HCT116 (cell line): ENCODE data around the gene PSME3IP1. TPM values are rescaled to one million over a fixed set of nuclear protein-coding genes. Genes with fewer than 3 reads are reported as not detected.
"Not testable (repeated sequence)": the region's sequence is repeated elsewhere in the genome, so short reads cannot be mapped to it uniquely, and the experiment has no call there.

Experiments
- ATAC-seq: fragments of 200-7000 bp; cut with Tn5 transposase; 2 replicates; pipeline ENCODE4 v1.9.1; 2020; ENCODE audit warnings: mild to moderate bottlenecking, moderate library complexity
- BruUV-seq: library from RNA; stranded (reverse); fragments of 400-500 nt; replicated peaks from 2 replicates; lab custom pipeline; 2021; lab: Mats Ljungman, UMichigan
- CTCF ChIA-PET: fragments of 300-600 bp; sonication (Branson Sonifier 250); formaldehyde crosslinking; loops from one replicate; lab custom pipeline; 2021; ENCODE audit warnings: antibody characterized with exemption; lab: Charles Lee
- POLR2A ChIA-PET: fragments of 300-600, 350-600 bp; sonication (Branson Sonifier 250); formaldehyde crosslinking; loops from one replicate; lab custom pipeline; 2021; ENCODE audit warnings: antibody characterized with exemption; lab: Charles Lee
- RAD21 ChIA-PET, 2 experiments: fragments of 300-600 bp; sonication (Branson Sonifier 250); formaldehyde crosslinking; loops; one replicate each; lab custom pipeline; 2023; ENCODE audit warnings: low total read pairs in 2 of 2; ENCODE audit not compliant: uncharacterized antibody in 2 of 2, unreplicated experiment in 2 of 2, low non-redundant PET in 1 of 2; lab: Charles Lee
- DNase-seq: peaks from one replicate; pipeline ENCODE4 v3.0.0-alpha.2; 2010; ENCODE audit warnings: low read depth, low spot score
- H2AFZ ChIP-seq: fragments of 200-600 bp; shearing (Covaris generic), sonication (generic); 2 replicates; pipeline ENCODE4 v1.6.1; 2017; ENCODE audit warnings: low read depth, mixed run types, mixed read lengths, antibody characterized with exemption, low read length; ENCODE audit not compliant: poor library complexity, severe bottlenecking
- H3K27ac ChIP-seq: 2 replicates; pipeline ENCODE4 v1.5.1; 2012; ENCODE audit warnings: low read depth, low read length
- H3K27me3 ChIP-seq: fragments of 200-600 bp; sonication (generic); 2 replicates; pipeline ENCODE4 v1.6.1; 2016; ENCODE audit warnings: mixed run types, low read length, mixed read lengths; ENCODE audit not compliant: insufficient read depth
- H3K36me3 ChIP-seq, 2 experiments: fragments of 200-500 bp in 1 of 2; fragments of 200-600 bp in 1 of 2; sonication (Bioruptor generic) in 1 of 2; sonication (generic) in 1 of 2; 2 replicates each; pipeline versions ENCODE4 v1.5.1 to v1.6.1; 2014 to 2016; ENCODE audit warnings: low read length in 2 of 2, inconsistent platforms in 1 of 2, mixed read lengths in 1 of 2, mixed run types in 1 of 2; ENCODE audit not compliant: insufficient read depth in 2 of 2, control insufficient read depth in 1 of 2
- H3K4me1 ChIP-seq, 2 experiments: fragments of 200-600 bp in 1 of 2; sonication (generic) in 1 of 2; 2 replicates each; pipeline versions ENCODE4 v1.5.1 to v1.6.1; 2012 to 2017; ENCODE audit warnings: low read length in 2 of 2, inconsistent platforms in 1 of 2, mild to moderate bottlenecking in 1 of 2, mixed read lengths in 1 of 2, mixed run types in 1 of 2, moderate library complexity in 1 of 2; ENCODE audit not compliant: insufficient read depth in 2 of 2, control insufficient read depth in 1 of 2
- H3K4me2 ChIP-seq: fragments of 200-600 bp; sonication (generic); 2 replicates; pipeline ENCODE4 v1.6.1; 2017; ENCODE audit warnings: mixed run types, low read length, mixed read lengths
- H3K4me3 ChIP-seq, 2 experiments: fragments of 200-600 bp in 1 of 2; sonication (generic) in 1 of 2; replicated peaks in 1 of 2; 2 replicates each; pipeline ENCODE4 v1.5.1; 2011 to 2016; ENCODE audit warnings: low read length in 2 of 2, control low read depth in 1 of 2, low read depth in 1 of 2, mild to moderate bottlenecking in 1 of 2, mixed read lengths in 1 of 2, mixed run types in 1 of 2
- H3K79me2 ChIP-seq: fragments of 200-600 bp; sonication (generic); 2 replicates; pipeline ENCODE4 v1.6.1; 2017; ENCODE audit warnings: mild to moderate bottlenecking, mixed run types, low read length, moderate library complexity, mixed read lengths; ENCODE audit not compliant: insufficient read depth
- H3K9ac ChIP-seq: fragments of 200-600 bp; sonication (generic); 2 replicates; pipeline ENCODE4 v1.6.1; 2016; ENCODE audit warnings: low read length, mixed read lengths
- H3K9me2 ChIP-seq: fragments of 200-600 bp; sonication (generic), shearing (Covaris generic); 2 replicates; pipeline ENCODE4 v1.6.1; 2017; ENCODE audit warnings: mixed run types, mild to moderate bottlenecking, moderate library complexity; ENCODE audit not compliant: insufficient read depth
- H3K9me3 ChIP-seq, 2 experiments: fragments of 200-500 bp in 1 of 2; fragments of 200-600 bp in 1 of 2; sonication (Bioruptor generic) in 1 of 2; sonication (generic) in 1 of 2; 2 replicates each; pipeline ENCODE4 v1.6.1; 2014 to 2017; ENCODE audit warnings: low read length in 2 of 2, mixed read lengths in 2 of 2, inconsistent platforms in 1 of 2, low read depth in 1 of 2, mild to moderate bottlenecking in 1 of 2, mixed run types in 1 of 2, moderate library complexity in 1 of 2; ENCODE audit not compliant: control insufficient read depth in 1 of 2, insufficient read depth in 1 of 2
- H4K20me1 ChIP-seq: fragments of 200-600 bp; sonication (generic), shearing (Covaris generic); 2 replicates; pipeline ENCODE4 v1.6.1; 2017; ENCODE audit warnings: mixed run types, mild to moderate bottlenecking, moderate library complexity; ENCODE audit not compliant: insufficient read depth
- CBX3 ChIP-seq: IDR thresholded peaks from 2 replicates; pipeline ENCODE4 v1.6.1; 2012; ENCODE audit warnings: low read depth
- CTCF ChIP-seq, 3 experiments: fragments of 200-600 bp in 1 of 3; sonication (generic) in 1 of 3; IDR thresholded peaks in 2 of 3; conservative IDR thresholded peaks in 1 of 3; 2 replicates each; pipeline ENCODE4 v1.5.1; 2012 to 2017; ENCODE audit warnings: low read depth in 2 of 3, low read length in 2 of 3, antibody characterized with exemption in 1 of 3, borderline replicate concordance in 1 of 3, control low read depth in 1 of 3, mild to moderate bottlenecking in 1 of 3, mixed read lengths in 1 of 3, mixed run types in 1 of 3, moderate library complexity in 1 of 3; ENCODE audit not compliant: insufficient read depth in 1 of 3
- FOSL1 ChIP-seq: IDR thresholded peaks from 2 replicates; pipeline ENCODE4 v1.6.1; 2012; ENCODE audit warnings: low read depth
- JUND ChIP-seq: IDR thresholded peaks from 2 replicates; pipeline ENCODE4 v1.6.1; 2012
- POLR2AphosphoS5 ChIP-seq: IDR thresholded peaks from 2 replicates; pipeline ENCODE4 v1.6.1; 2011; ENCODE audit warnings: mild to moderate bottlenecking, low read depth, low read length, moderate library complexity
- RAD21 ChIP-seq: IDR thresholded peaks from 2 replicates; pipeline ENCODE4 v1.6.1; 2012; ENCODE audit warnings: low read depth, mild to moderate bottlenecking
- SP1 ChIP-seq: IDR thresholded peaks from 2 replicates; pipeline ENCODE4 v1.6.1; 2012; ENCODE audit warnings: low read depth
- SRF ChIP-seq: IDR thresholded peaks from 2 replicates; pipeline ENCODE4 v1.6.1; 2012; ENCODE audit warnings: low read depth
- ZFX ChIP-seq: fragments of 450-650 bp; IDR thresholded peaks from 2 replicates; pipeline ENCODE4 v1.6.1; 2017
- intact Hi-C: fragments of 100-400 bp; cut with micrococcal nuclease; formaldehyde crosslinking; loops from 2 replicates; pipeline ENCODE4 v1.10.0; 2022
- total RNA-seq: library from RNA; stranded (reverse); gene quantifications from one replicate; pipeline ENCODE4 v1.2.1, GENCODE V29; 2021; ENCODE audit not compliant: unreplicated experiment
- TF ChIP-seq, protein P1 (sequence below): IDR thresholded peaks from 2 replicates; pipeline ENCODE4 v1.6.1; 2012
- TF ChIP-seq, protein P2 (sequence below): IDR thresholded peaks from 2 replicates; pipeline ENCODE4 v1.6.1; 2011; ENCODE audit warnings: mild to moderate bottlenecking, low read length, moderate library complexity; ENCODE audit not compliant: insufficient replicate concordance; ENCODE audit errors: extremely low read depth

PSME3IP1 gene
- total RNA-seq, 1 experiment from 2014 or later, result 88.5 TPM

GRCh38 chr16:57200321-57200720 is 14.5 kb upstream of the PSME3IP1 start:
- RAD21 ChIA-PET, intact Hi-C loops, ATAC-seq: not testable (repeated sequence)

GRCh38 chr16:57196753-57197152 is 10.9 kb upstream of the PSME3IP1 start:
- Histone ChIP-seq H3K9me3 (no peaks in the 10 kb centered on the region), H4K20me1 (no peaks in the 10 kb centered on the region), H3K9ac (no peak overlapping the region), H3K36me3 (no peaks in the 10 kb centered on the region), H3K79me2 (peaks cover 59% of the 10 kb centered on the region), H3K4me2 (no peak overlapping the region), H3K27me3 (no peaks in the 10 kb centered on the region), H3K9me2 (no peaks in the 10 kb centered on the region), H2AFZ (no peak overlapping the region), H3K4me3 (no peak overlapping the region), H3K4me1 (peaks cover 15 to 24% of the 10 kb centered on the region in 2 experiments), H3K27ac (no peak overlapping the region)
- no TSS peak for BruUV-seq
- TF ChIP-seq, protein P1, sequence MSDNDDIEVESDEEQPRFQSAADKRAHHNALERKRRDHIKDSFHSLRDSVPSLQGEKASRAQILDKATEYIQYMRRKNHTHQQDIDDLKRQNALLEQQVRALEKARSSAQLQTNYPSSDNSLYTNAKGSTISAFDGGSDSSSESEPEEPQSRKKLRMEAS, result no peak
- TF ChIP-seq RAD21 (no peak), ZFX (no peak), SRF (no peak), JUND (no peak), CBX3 (no peak), CTCF (IDR thresholded peaks at IDR 0.05 in 2 of 3, conservative IDR thresholded peaks at IDR 0.05 in 1 of 3; ENCODE audit: borderline replicate concordance in 1 of 3, insufficient read depth in 1 of 3, low read depth in 2 of 3, low read length in 2 of 3) (no peak), POLR2AphosphoS5 (no peak), FOSL1 (no peak), SP1 (no peak)
- TF ChIP-seq, protein P2, sequence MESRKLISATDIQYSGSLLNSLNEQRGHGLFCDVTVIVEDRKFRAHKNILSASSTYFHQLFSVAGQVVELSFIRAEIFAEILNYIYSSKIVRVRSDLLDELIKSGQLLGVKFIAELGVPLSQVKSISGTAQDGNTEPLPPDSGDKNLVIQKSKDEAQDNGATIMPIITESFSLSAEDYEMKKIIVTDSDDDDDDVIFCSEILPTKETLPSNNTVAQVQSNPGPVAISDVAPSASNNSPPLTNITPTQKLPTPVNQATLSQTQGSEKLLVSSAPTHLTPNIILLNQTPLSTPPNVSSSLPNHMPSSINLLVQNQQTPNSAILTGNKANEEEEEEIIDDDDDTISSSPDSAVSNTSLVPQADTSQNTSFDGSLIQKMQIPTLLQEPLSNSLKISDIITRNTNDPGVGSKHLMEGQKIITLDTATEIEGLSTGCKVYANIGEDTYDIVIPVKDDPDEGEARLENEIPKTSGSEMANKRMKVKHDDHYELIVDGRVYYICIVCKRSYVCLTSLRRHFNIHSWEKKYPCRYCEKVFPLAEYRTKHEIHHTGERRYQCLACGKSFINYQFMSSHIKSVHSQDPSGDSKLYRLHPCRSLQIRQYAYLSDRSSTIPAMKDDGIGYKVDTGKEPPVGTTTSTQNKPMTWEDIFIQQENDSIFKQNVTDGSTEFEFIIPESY, result no peak
- no peak for ATAC-seq
- ChIA-PET RAD21 (no interaction called here), CTCF (interaction anchor here (1.4 kb wide), 1 partner anchor 11 kb away, joined by 3 read pairs; the partner anchor contains the start of genes PSME3IP1 and RSPRY1), POLR2A (no interaction called here)
- intact Hi-C loops, result no loop called here
- DNase-seq, result no peak

More at GRCh38 chr16:57200321-57200720, 14.5 kb upstream of the PSME3IP1 start:
- H3K27ac ChIP-seq, H3K36me3 ChIP-seq, POLR2A ChIA-PET, H3K4me1 ChIP-seq, DNase-seq, H3K4me2 ChIP-seq, H3K9me2 ChIP-seq, H4K20me1 ChIP-seq, BruUV-seq, H2AFZ ChIP-seq, CTCF ChIA-PET, H3K9ac ChIP-seq, H3K4me3 ChIP-seq, H3K9me3 ChIP-seq, H3K27me3 ChIP-seq: not testable (repeated sequence)
- peaks cover 29% of the 10 kb centered on the region for H3K79me2 ChIP-seq
